Progenitor cell of endocrine pancreas (in vitro differentiated cells): ENCODE results near the gene YIPF6. TPM values are rescaled to one million over a fixed set of nuclear protein-coding genes. Genes with fewer than 3 reads are reported as not detected.
"Not testable (repeated sequence)": the region's sequence is repeated elsewhere in the genome, so short reads cannot be mapped to it uniquely, and the experiment has no call there.

Experiments used
- DNase-seq: peaks from one replicate; pipeline ENCODE4 v3.0.0; 2021; ENCODE audit warnings: low spot score; ENCODE audit not compliant: unreplicated experiment
- H3K27ac Mint-ChIP-seq: 2 replicates; pipeline ENCODE4 v1.8.0; 2021; ENCODE audit warnings: mild to moderate bottlenecking, moderate library complexity, mixed read lengths
- H3K27me3 Mint-ChIP-seq: 2 replicates; pipeline ENCODE4 v1.8.0; 2021; ENCODE audit warnings: mixed read lengths
- H3K36me3 Mint-ChIP-seq: 2 replicates; pipeline ENCODE4 v1.8.0; 2022; ENCODE audit warnings: mixed read lengths; ENCODE audit not compliant: insufficient read depth
- H3K4me1 Mint-ChIP-seq: 2 replicates; pipeline ENCODE4 v1.8.0; 2021; ENCODE audit warnings: low read depth, mixed read lengths
- H3K4me3 Mint-ChIP-seq: 2 replicates; pipeline ENCODE4 v1.8.0; 2021; ENCODE audit warnings: low read depth, mild to moderate bottlenecking, moderate library complexity, mixed read lengths
- H3K9me3 Mint-ChIP-seq: 2 replicates; pipeline ENCODE4 v1.8.0; 2021; ENCODE audit warnings: low read depth, mixed read lengths
- CTCF ChIP-seq: fragments of 200-600 bp; sonication (generic); IDR thresholded peaks from one replicate; pipeline ENCODE4 v1.5.0; 2021; ENCODE audit warnings: antibody characterized with exemption, mild to moderate bottlenecking; ENCODE audit not compliant: unreplicated experiment
- total RNA-seq: library from RNA; stranded (reverse); gene quantifications from 2 replicates; pipeline ENCODE4 v1.2.1, GENCODE V29; 2021

Gene YIPF6
- total RNA-seq, 1 donor from 2014 or later = 47.2 TPM

- no peak for DNase-seq
- no peak overlapping the region for H3K4me3 Mint-ChIP-seq
- H3K36me3 Mint-ChIP-seq = no peaks in the 10 kb centered on the region
- no peak overlapping the region for H3K27ac Mint-ChIP-seq
- peaks cover 10% of the 10 kb centered on the region for H3K9me3 Mint-ChIP-seq
- H3K27me3 Mint-ChIP-seq = no peaks in the 10 kb centered on the region
- H3K4me1 Mint-ChIP-seq = no peaks in the 10 kb centered on the region
- no peak for TF ChIP-seq CTCF
These were observed 17.9 kb upstream of the YIPF6 start for GRCh38 chrX:68480969-68481368.

GRCh38 chrX:68486198-68486597, 12.7 kb upstream of the YIPF6 start:
- H3K36me3 Mint-ChIP-seq, H3K4me1 Mint-ChIP-seq, H3K4me3 Mint-ChIP-seq, H3K27ac Mint-ChIP-seq, H3K27me3 Mint-ChIP-seq, DNase-seq, H3K9me3 Mint-ChIP-seq: not testable (repeated sequence)

GRCh38 chrX:68487254-68487653, 11.6 kb upstream of the YIPF6 start:
- Mint-ChIP-seq H3K4me3 (no peak overlapping the region), H3K27ac (no peak overlapping the region), H3K9me3 (peaks cover 8% of the 10 kb centered on the region), H3K4me1 (no peaks in the 10 kb centered on the region), H3K27me3 (no peaks in the 10 kb centered on the region), H3K36me3 (no peaks in the 10 kb centered on the region)
- no peak for TF ChIP-seq CTCF
- DNase-seq = no peak

GRCh38 chrX:68487924-68488323, 10.9 kb upstream of the YIPF6 start:
- Mint-ChIP-seq H3K4me3 (no peak overlapping the region), H3K27me3 (no peaks in the 10 kb centered on the region), H3K27ac (no peak overlapping the region), H3K36me3 (no peaks in the 10 kb centered on the region), H3K9me3 (peaks cover 8% of the 10 kb centered on the region), H3K4me1 (no peaks in the 10 kb centered on the region)
- no peak for TF ChIP-seq CTCF
- no peak for DNase-seq

GRCh38 chrX:68488657-68489056, 10.2 kb upstream of the YIPF6 start:
- TF ChIP-seq CTCF = no peak
- H3K27me3 Mint-ChIP-seq = no peaks in the 10 kb centered on the region
- peaks cover 8% of the 10 kb centered on the region for H3K9me3 Mint-ChIP-seq
- no peaks in the 10 kb centered on the region for H3K36me3 Mint-ChIP-seq
- H3K4me3 Mint-ChIP-seq = no peak overlapping the region
- no peak for DNase-seq
- H3K4me1 Mint-ChIP-seq = no peaks in the 10 kb centered on the region
- H3K27ac Mint-ChIP-seq = no peak overlapping the region

- peaks cover 2% of the 10 kb centered on the region for H3K27me3 Mint-ChIP-seq
- no peaks in the 10 kb centered on the region for H3K36me3 Mint-ChIP-seq
- H3K4me1 Mint-ChIP-seq = no peaks in the 10 kb centered on the region
- no peak for DNase-seq
- H3K9me3 Mint-ChIP-seq = peaks cover 12% of the 10 kb centered on the region
- H3K4me3 Mint-ChIP-seq = no peak overlapping the region
- no peak overlapping the region for H3K27ac Mint-ChIP-seq
- peak; percentile 43 for TF ChIP-seq CTCF
These were observed 8.2 kb upstream of the YIPF6 start for GRCh38 chrX:68490644-68491043.
